HEK293 (cell line): ENCODE data around the gene CAP2.

ENCODE experiments used
- CTCF ChIA-PET: fragments of 350-600 bp; formaldehyde crosslinking; extraction: SDS; loops from one replicate; lab custom pipeline; 2021; ENCODE audit warnings: antibody characterized with exemption; lab: Yijun Ruan, JAX
- POLR2A ChIA-PET: fragments of 300-600 bp; formaldehyde crosslinking; extraction: SDS; loops from one replicate; lab custom pipeline; 2020; ENCODE audit warnings: antibody characterized with exemption, inconsistent platforms; lab: Yijun Ruan, JAX
- H3K27ac ChIP-seq: fragments of 200-500 bp; sonication (Bioruptor generic); 2 replicates; pipeline ENCODE4 v1.5.1; 2014; ENCODE audit warnings: low read depth, low read length, control low read depth, inconsistent platforms; ENCODE audit errors: extremely low read depth
- H3K36me3 ChIP-seq, 2 experiments: fragments of 200-500 bp in 1 of 2; sonication (Bioruptor generic) in 1 of 2; 1 replicate in 1 of 2; 2 replicates in 1 of 2; pipeline ENCODE4 v1.5.1; 2014 to 2017; ENCODE audit warnings: inconsistent platforms in 2 of 2, low read length in 2 of 2; ENCODE audit not compliant: control insufficient read depth in 2 of 2, insufficient read depth in 1 of 2
- H3K4me1 ChIP-seq: fragments of 200-500 bp; sonication (Bioruptor generic); 2 replicates; pipeline ENCODE4 v1.5.1; 2014; ENCODE audit warnings: mild to moderate bottlenecking, low read length, inconsistent platforms; ENCODE audit not compliant: control insufficient read depth, insufficient read depth
- H3K4me3 ChIP-seq: 2 replicates; pipeline ENCODE4 v1.5.1; 2011; ENCODE audit warnings: low read depth, mild to moderate bottlenecking, control low read depth, low read length, moderate library complexity
- H3K9me3 ChIP-seq: fragments of 200-500 bp; sonication (Bioruptor generic); 2 replicates; pipeline ENCODE4 v1.5.1; 2014; ENCODE audit warnings: low read depth, low read length, inconsistent platforms; ENCODE audit not compliant: control insufficient read depth, insufficient read depth
- AEBP2 ChIP-seq: fragments of 450-650 bp; formaldehyde crosslinking; IDR thresholded peaks from 2 replicates; pipeline ENCODE4 v1.5.1; 2016; ENCODE audit warnings: missing biosample characterization, missing genetic modification characterization, borderline replicate concordance
- HIC1 ChIP-seq: fragments of 450-650 bp; formaldehyde crosslinking; IDR thresholded peaks from 2 replicates; pipeline ENCODE4 v1.5.1; 2016; ENCODE audit warnings: missing biosample characterization, missing genetic modification characterization
- KLF17 ChIP-seq: fragments of 450-650 bp; formaldehyde crosslinking; IDR thresholded peaks from 2 replicates; pipeline ENCODE4 v1.5.1; 2016; ENCODE audit warnings: missing biosample characterization, missing genetic modification characterization
- OSR2 ChIP-seq: fragments of 450-650 bp; formaldehyde crosslinking; IDR thresholded peaks from 2 replicates; pipeline ENCODE4 v1.5.1; 2016; ENCODE audit warnings: missing biosample characterization, missing genetic modification characterization
- PBX3 ChIP-seq: sonication (generic); formaldehyde crosslinking; IDR thresholded peaks from 2 replicates; pipeline ENCODE4 v1.8.1; 2022; ENCODE audit warnings: mild to moderate bottlenecking, moderate library complexity, missing genetic modification reagents
- YY1 ChIP-seq: fragments of 450-650 bp; formaldehyde crosslinking; IDR thresholded peaks from 2 replicates; pipeline ENCODE4 v1.5.1; 2018; ENCODE audit warnings: missing biosample characterization, missing genetic modification characterization
- ZBTB8A ChIP-seq: fragments of 450-650 bp; formaldehyde crosslinking; IDR thresholded peaks from 2 replicates; pipeline ENCODE4 v1.5.1; 2016; ENCODE audit warnings: missing biosample characterization, missing genetic modification characterization
- ZFP41 ChIP-seq: fragments of 450-650 bp; formaldehyde crosslinking; IDR thresholded peaks from 2 replicates; pipeline ENCODE4 v1.5.1; 2016; ENCODE audit warnings: missing biosample characterization, missing genetic modification characterization, borderline replicate concordance
- ZNF155 ChIP-seq: fragments of 450-650 bp; formaldehyde crosslinking; IDR thresholded peaks from 2 replicates; pipeline ENCODE4 v1.5.1; 2016; ENCODE audit warnings: missing biosample characterization, missing genetic modification characterization
- ZNF175 ChIP-seq: fragments of 450-650 bp; formaldehyde crosslinking; IDR thresholded peaks from 2 replicates; pipeline ENCODE4 v1.5.1; 2016; ENCODE audit warnings: missing biosample characterization, missing genetic modification characterization
- ZNF214 ChIP-seq: fragments of 450-650 bp; formaldehyde crosslinking; IDR thresholded peaks from 2 replicates; pipeline ENCODE4 v1.5.1; 2017; ENCODE audit warnings: missing biosample characterization, mild to moderate bottlenecking, missing genetic modification characterization, borderline replicate concordance
- ZNF26 ChIP-seq: fragments of 450-650 bp; formaldehyde crosslinking; IDR thresholded peaks from 2 replicates; pipeline ENCODE4 v1.5.1; 2016; ENCODE audit warnings: missing biosample characterization, missing genetic modification characterization
- ZNF266 ChIP-seq: fragments of 450-650 bp; formaldehyde crosslinking; IDR thresholded peaks from 2 replicates; pipeline ENCODE4 v1.5.1; 2016; ENCODE audit warnings: missing biosample characterization, missing genetic modification characterization, low read depth
- ZNF280C ChIP-seq: fragments of 450-650 bp; formaldehyde crosslinking; IDR thresholded peaks from 2 replicates; pipeline ENCODE4 v1.5.1; 2016; ENCODE audit warnings: missing biosample characterization, missing genetic modification characterization
- ZNF366 ChIP-seq: fragments of 450-650 bp; formaldehyde crosslinking; conservative IDR thresholded peaks from 2 replicates; pipeline ENCODE4 v1.5.1; 2016; ENCODE audit warnings: missing biosample characterization, missing genetic modification characterization
- ZNF510 ChIP-seq: fragments of 450-650 bp; formaldehyde crosslinking; IDR thresholded peaks from 2 replicates; pipeline ENCODE4 v1.5.1; 2018; ENCODE audit warnings: mild to moderate bottlenecking, missing genetic modification characterization, missing biosample characterization; ENCODE audit not compliant: insufficient replicate concordance
- ZNF548 ChIP-seq: fragments of 450-650 bp; formaldehyde crosslinking; IDR thresholded peaks from 2 replicates; pipeline ENCODE4 v1.5.1; 2016; ENCODE audit warnings: missing biosample characterization, missing genetic modification characterization
- ZNF585B ChIP-seq: fragments of 450-650 bp; formaldehyde crosslinking; IDR thresholded peaks from 2 replicates; pipeline ENCODE4 v1.5.1; 2016; ENCODE audit warnings: missing biosample characterization, missing genetic modification characterization
- ZNF596 ChIP-seq: fragments of 450-650 bp; IDR thresholded peaks from 2 replicates; pipeline ENCODE4 v1.5.0; 2018; ENCODE audit warnings: missing biosample characterization, mild to moderate bottlenecking, missing genetic modification characterization, moderate library complexity
- ZNF610 ChIP-seq: fragments of 450-650 bp; formaldehyde crosslinking; IDR thresholded peaks from 2 replicates; pipeline ENCODE4 v1.5.1; 2016; ENCODE audit warnings: missing biosample characterization, missing genetic modification characterization, borderline replicate concordance
- ZNF629 ChIP-seq: fragments of 450-650 bp; formaldehyde crosslinking; IDR thresholded peaks from 2 replicates; pipeline ENCODE4 v1.5.1; 2017; ENCODE audit warnings: missing biosample characterization, missing genetic modification characterization
- ZNF76 ChIP-seq: fragments of 450-650 bp; formaldehyde crosslinking; IDR thresholded peaks from 2 replicates; pipeline ENCODE4; 2016; ENCODE audit warnings: low read depth, missing biosample characterization, missing genetic modification characterization, borderline replicate concordance
- ZNF843 ChIP-seq: fragments of 450-650 bp; formaldehyde crosslinking; IDR thresholded peaks from 2 replicates; pipeline ENCODE4 v1.5.1; 2016; ENCODE audit warnings: missing biosample characterization, missing genetic modification characterization
- TF ChIP-seq, protein P1 (sequence below): fragments of 450-650 bp; formaldehyde crosslinking; IDR thresholded peaks from 2 replicates; pipeline ENCODE4 v1.5.1; 2016; ENCODE audit warnings: missing biosample characterization, missing genetic modification characterization

Gene CAP2

GRCh38 chr6:17393892-17394631, 667 bp downstream of the CAP2 start (continued):
- TF ChIP-seq ZNF596 (tag by site-specific recombination) (no peak), AEBP2 (tag by site-specific recombination) (no peak), ZNF280C (tag by site-specific recombination) (no peak), HIC1 (tag by site-specific recombination) (no peak), ZBTB8A (no peak), ZNF175 (no peak), ZNF76 (tag by site-specific recombination) (no peak), ZNF366 (no peak)
- TF ChIP-seq, protein P1, sequence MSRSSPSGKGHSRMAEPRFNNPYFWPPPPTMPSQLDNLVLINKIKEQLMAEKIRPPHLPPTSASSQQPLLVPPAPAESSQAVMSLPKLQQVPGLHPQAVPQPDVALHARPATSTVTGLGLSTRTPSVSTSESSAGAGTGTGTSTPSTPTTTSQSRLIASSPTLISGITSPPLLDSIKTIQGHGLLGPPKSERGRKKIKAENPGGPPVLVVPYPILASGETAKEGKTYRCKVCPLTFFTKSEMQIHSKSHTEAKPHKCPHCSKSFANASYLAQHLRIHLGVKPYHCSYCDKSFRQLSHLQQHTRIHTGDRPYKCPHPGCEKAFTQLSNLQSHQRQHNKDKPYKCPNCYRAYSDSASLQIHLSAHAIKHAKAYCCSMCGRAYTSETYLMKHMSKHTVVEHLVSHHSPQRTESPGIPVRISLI = no peak

DNA sequence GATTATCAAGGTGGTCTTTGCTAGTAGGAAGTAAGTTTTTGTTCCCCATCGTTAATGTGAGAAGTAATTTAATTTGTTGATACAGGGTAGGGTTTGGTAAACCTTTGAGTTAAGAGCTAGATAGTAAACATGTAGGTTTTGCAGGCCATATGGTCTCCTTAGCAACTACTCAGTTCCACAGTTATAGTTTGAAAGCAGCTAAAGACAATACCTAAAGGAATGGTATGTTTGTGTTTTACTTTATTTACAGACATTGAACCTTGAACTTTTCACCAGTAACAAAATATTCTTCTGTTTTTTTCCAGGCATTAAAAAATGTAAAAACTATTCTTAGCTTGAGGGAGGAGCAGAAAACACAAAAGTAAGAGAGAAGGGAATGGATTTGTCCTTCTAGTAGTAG, 1.7 kb downstream of the CAP2 start:
- H3K36me3 ChIP-seq = peaks cover 0 to 4% of the 10 kb centered on the region in 2 experiments; a peak in 1 of 3 replicates
- peaks cover 5% of the 10 kb centered on the region; the same call in 1 of the 2 replicates for H3K4me1 ChIP-seq
- no peak overlapping the region for H3K27ac ChIP-seq
- H3K9me3 ChIP-seq = no peaks in the 10 kb centered on the region; the same call in 1 of the 2 replicates
- POLR2A ChIA-PET = interaction anchor here (0.5 kb wide), 2 partner anchors 13 to 100 kb away, joined by 4 read pairs; no protein-coding TSS in a partner anchor
- TF ChIP-seq ZNF26 (tag by site-specific recombination) (no peak), ZFP41 (tag by site-specific recombination) (no peak), YY1 (tag by site-specific recombination) (no peak), KLF17 (tag by site-specific recombination) (no peak), ZNF843 (tag by site-specific recombination) (no peak), ZNF548 (tag by site-specific recombination) (no peak), ZNF585B (tag by site-specific recombination) (no peak), ZNF510 (tag by site-specific recombination) (no peak), ZNF629 (tag by site-specific recombination) (no peak), OSR2 (tag by site-specific recombination) (no peak), ZNF266 (tag by site-specific recombination) (no peak), ZNF214 (tag by site-specific recombination) (no peak), ZNF610 (tag by site-specific recombination) (no peak), PBX3 (no peak), ZNF155 (no peak)
- CTCF ChIA-PET = interaction anchor here (0.6 to 0.8 kb wide), 3 partner anchors 12 to 881 kb away, joined by 3 read pairs; no protein-coding TSS in a partner anchor
- H3K4me3 ChIP-seq = no peak overlapping the region
